GM06990 (cell line): ENCODE data around the gene DOCK11.

Experiments
- DNase-seq: peaks from one replicate; pipeline ENCODE4 v3.0.0-alpha.2; 2011; ENCODE audit not compliant: insufficient read length; ENCODE audit errors: extremely low read depth
- H3K27me3 ChIP-seq: replicated peaks from 2 replicates; pipeline ENCODE4 v1.6.0; 2011; ENCODE audit warnings: low read length; ENCODE audit not compliant: control insufficient read depth, insufficient read depth
- H3K36me3 ChIP-seq: 2 replicates; pipeline ENCODE4 v1.5.1; 2011; ENCODE audit warnings: low read length; ENCODE audit not compliant: control insufficient read depth, insufficient read depth
- H3K4me3 ChIP-seq: replicated peaks from 2 replicates; pipeline ENCODE4 v1.5.1; 2011; ENCODE audit warnings: low read depth, mild to moderate bottlenecking, control low read depth, low read length
- TF ChIP-seq, protein P1 (sequence below): IDR thresholded peaks from 2 replicates; pipeline ENCODE4 v1.5.1; 2011; ENCODE audit warnings: low read length, control low read depth, mild to moderate bottlenecking, inconsistent platforms; ENCODE audit not compliant: insufficient read depth, poor library complexity, severe bottlenecking

The DOCK11 gene

GRCh38 chrX:118657413-118657812 is 161.8 kb downstream of the DOCK11 start:
- Histone ChIP-seq H3K4me3 (no peak overlapping the region), H3K36me3 (no peaks in the 10 kb centered on the region; the same call in 1 of the 2 replicates), H3K27me3 (no peaks in the 10 kb centered on the region)
- DNase-seq, result no peak
- TF ChIP-seq, protein P1, sequence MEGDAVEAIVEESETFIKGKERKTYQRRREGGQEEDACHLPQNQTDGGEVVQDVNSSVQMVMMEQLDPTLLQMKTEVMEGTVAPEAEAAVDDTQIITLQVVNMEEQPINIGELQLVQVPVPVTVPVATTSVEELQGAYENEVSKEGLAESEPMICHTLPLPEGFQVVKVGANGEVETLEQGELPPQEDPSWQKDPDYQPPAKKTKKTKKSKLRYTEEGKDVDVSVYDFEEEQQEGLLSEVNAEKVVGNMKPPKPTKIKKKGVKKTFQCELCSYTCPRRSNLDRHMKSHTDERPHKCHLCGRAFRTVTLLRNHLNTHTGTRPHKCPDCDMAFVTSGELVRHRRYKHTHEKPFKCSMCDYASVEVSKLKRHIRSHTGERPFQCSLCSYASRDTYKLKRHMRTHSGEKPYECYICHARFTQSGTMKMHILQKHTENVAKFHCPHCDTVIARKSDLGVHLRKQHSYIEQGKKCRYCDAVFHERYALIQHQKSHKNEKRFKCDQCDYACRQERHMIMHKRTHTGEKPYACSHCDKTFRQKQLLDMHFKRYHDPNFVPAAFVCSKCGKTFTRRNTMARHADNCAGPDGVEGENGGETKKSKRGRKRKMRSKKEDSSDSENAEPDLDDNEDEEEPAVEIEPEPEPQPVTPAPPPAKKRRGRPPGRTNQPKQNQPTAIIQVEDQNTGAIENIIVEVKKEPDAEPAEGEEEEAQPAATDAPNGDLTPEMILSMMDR, result no peak

DNA sequence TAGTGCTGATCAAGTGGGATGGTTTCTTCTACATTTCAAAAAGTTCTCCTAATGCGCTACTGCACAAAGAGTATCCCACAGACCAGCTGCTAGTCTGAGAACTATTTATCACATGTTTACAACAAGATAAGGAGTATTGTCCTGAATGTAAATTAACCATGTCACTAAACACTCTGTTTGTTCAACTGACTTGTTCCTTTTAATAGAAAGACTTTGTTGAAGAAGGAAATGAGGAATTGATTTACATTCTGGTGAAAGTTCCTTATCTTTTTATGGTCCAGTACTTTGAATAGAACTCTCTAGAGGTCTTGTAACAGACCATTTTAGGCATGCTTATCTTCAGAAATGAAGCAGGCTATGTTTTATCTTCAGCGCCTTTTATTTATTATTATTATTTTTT is 164.5 kb downstream of the DOCK11 start:
- Histone ChIP-seq H3K36me3 (no peaks in the 10 kb centered on the region; the same call in none of the 2 replicates), H3K4me3 (no peak overlapping the region), H3K27me3 (no peaks in the 10 kb centered on the region)
- no peak for DNase-seq
- TF ChIP-seq, protein P1, result no peak

DNA sequence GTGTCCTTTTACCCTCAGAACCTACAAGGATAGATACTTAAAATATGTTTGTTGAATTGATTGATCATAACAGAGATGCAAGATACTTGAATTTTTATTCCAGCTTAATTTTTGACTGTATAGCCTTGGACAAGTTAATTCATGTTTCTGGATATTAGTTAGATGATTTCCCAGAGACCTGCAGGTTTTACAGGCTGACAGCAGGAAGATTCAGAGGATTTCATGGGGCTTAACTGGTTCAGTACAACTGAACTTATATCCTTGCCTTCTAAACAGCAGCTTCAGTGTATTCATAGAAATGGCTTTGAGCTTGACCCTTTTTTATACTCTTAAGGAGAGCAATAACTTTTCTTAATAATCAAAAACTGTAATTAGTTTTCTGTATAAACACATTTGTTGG is 169.6 kb downstream of the DOCK11 start:
- TF ChIP-seq, protein P1, result no peak
- DNase-seq, result no peak
- Histone ChIP-seq H3K27me3 (no peaks in the 10 kb centered on the region), H3K36me3 (no peaks in the 10 kb centered on the region; the same call in 1 of the 2 replicates), H3K4me3 (no peak overlapping the region)

DNA sequence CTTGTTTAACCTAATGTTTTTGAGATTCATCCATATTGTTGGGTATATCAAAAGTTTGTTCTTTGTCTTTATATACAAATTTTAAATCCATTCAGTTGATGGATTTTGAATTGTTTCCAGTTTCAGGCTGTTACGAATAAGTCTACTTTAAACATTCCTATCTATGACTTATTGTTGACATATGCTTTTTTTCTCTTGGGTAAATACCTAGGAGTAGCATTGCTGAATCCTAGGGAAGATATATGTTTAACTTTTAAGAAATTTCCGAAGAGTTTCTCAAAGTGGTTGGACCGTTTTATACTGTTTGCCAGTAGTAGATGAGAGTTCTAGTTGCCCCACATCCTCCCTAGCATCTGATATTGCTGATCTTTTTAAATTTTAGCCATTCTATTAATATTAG is 170.9 kb downstream of the DOCK11 start:
- Histone ChIP-seq H3K36me3 (no peaks in the 10 kb centered on the region; the same call in 1 of the 2 replicates), H3K4me3 (no peak overlapping the region), H3K27me3 (no peaks in the 10 kb centered on the region)
- DNase-seq, result no peak
- TF ChIP-seq, protein P1, result no peak

DNA sequence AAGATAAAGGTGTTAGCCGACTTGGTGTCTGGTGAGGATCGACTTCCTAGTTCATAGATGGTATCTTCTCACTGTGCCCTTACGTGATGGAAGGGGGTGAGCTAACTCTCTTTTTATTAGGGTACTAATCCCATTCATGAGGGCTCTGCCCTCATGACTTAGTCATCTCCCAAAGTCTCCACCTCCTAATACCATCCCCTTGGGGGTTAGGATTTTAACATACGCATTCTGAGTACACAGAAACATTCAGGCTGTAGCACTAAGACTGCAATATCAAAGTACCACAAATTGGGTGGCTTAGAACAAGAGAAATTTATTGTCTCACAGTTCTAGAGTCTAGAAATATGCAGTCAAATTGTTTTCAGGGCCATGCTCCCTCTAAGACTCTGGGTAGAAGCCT is 173.8 kb downstream of the DOCK11 start:
- H3K27me3 ChIP-seq, result no peaks in the 10 kb centered on the region
- H3K4me3 ChIP-seq, result no peak overlapping the region
- no peak for DNase-seq
- H3K36me3 ChIP-seq, result no peaks in the 10 kb centered on the region
- TF ChIP-seq, protein P1, result no peak

DNA sequence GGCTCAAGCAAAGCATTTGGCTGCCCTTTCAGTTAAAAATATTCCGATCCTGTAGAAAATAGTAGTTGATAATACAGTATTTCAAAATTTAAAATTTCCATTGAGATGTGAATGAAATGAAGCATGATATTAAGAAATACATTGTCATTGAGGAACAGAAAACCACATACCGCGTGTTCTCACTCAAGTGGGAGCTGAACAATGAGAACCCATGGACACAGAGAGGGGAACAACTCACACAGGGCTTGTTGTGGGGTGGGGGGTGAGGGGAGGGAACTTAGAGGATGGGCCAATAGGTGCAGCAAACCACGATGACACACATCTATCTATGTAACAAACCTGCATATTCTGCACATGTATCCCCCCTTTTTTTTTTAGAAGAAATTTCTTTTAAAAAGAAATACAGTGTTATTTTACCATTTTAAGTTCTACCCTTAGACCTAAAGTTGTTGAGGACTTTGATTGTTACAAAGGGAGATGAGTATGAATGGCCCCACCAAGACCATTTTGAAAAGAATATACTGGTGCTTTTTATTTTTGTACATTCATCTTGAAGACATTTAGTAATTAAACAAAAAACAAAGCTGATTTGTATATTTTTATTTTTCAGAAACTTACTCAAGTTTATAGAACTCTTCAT is 179.8 kb downstream of the DOCK11 start:
- no peak for DNase-seq
- H3K4me3 ChIP-seq, result no peak overlapping the region
- no peaks in the 10 kb centered on the region for H3K36me3 ChIP-seq
- no peaks in the 10 kb centered on the region for H3K27me3 ChIP-seq
- TF ChIP-seq, protein P1, result no peak
